NCI-H510A (cell line): Measurements from ENCODE around the gene DNAAF8.

Experiments used
- DNase-seq: peaks from one replicate; lab custom pipeline; 2025; lab: John Stamatoyannopoulos, UW

DNAAF8 gene

DNA sequence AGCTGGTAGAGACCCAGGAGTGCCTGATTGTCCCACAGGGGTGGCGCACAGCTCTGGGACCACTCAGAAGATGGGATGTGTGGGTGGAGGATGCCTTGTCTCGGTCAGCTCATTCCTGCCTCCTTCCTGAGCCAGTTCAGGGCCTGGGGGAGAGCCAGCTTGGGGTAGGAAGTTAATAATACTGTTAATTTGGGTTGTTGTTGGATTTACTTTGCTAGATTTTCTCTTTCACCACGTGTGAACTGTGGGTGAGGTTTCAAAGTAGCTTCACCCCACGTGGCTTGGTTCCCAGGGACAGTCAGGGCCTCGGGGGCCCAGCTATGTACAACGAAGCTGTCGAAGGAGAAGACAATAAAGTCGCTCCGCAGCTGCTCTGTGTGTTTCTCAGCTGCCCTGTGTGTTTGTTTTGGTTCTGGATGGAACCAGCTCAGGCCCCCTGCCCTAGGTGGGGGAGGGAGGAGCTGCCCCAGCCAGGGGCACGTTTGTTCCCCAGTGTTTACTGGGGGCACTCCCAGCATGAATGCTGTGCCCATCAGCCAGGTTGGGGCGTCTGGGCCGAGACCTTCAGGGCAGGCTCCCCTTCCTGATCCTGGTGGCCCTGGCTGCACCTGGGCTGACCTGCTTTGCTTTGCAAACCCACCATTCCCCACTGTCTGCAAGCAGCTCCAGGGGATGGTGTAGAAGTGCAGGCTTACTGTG lies 38.7 kb upstream of the DNAAF8 start:
- no peak for DNase-seq

GRCh38 chr16:4696172-4696904 lies 38.0 kb upstream of the DNAAF8 start:
- no peak for DNase-seq

GRCh38 chr16:4696905-4697847 lies 37.2 kb upstream of the DNAAF8 start:
- no peak for DNase-seq

GRCh38 chr16:4697848-4698291 lies 36.5 kb upstream of the DNAAF8 start:
- DNase-seq = no peak

- DNase-seq = no peak
Measured at GRCh38 chr16:4698321-4699045, 35.9 kb upstream of the DNAAF8 start.

- DNase-seq = no peak
Measured at GRCh38 chr16:4699046-4699556, 35.2 kb upstream of the DNAAF8 start.

DNA sequence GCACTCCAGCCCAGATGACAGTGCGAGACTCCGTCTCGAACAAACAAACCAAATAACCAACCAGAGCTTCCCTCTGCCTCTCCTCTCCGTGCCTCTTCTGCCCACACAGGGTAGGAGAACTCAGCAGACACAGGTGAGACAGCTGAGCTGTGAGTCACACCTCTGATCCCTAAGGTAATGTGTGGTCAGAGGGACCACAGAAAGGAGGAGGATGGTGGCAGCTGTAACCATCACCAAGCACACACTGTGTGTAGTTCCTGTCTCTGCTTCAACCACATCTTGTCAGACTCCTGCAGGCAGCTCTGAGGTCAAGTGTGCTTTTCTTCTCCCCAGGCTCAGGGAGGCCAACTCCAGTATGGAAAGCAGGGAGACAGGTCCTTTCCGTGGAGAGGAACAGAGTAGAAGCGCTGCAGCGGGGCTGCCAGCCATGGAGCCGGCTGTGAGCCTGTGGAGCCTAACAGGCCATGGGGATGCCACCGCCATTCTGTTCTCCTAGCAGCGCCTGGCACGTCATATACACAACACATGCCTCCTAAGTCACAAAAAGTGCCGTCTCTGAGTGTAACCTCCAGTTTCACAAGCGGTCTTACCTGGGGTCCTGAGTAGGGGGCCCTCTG lies 33.8 kb upstream of the DNAAF8 start:
- DNase-seq = no peak

GRCh38 chr16:4700997-4701743 lies 33.2 kb upstream of the DNAAF8 start:
- no peak for DNase-seq

- DNase-seq = no peak
Measured at GRCh38 chr16:4701791-4702465, 32.4 kb upstream of the DNAAF8 start.

DNA sequence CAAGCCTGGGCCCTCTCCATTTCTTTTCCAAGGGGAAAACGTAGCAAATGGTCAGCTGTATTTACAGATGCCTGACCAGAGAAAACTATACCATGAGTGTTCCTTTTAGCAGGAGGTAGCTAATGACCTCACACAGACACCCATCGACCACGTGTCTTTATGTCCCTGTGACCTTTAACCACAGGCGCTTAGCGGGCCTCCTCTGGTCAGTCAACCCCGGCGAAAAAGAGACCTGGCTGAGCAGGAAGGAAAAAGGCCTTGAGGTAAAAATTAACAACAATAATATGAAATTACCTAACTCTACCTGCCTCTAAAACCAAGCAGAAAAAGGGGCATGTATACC lies 31.9 kb upstream of the DNAAF8 start:
- DNase-seq = no peak

GRCh38 chr16:4703906-4704305 lies 30.4 kb upstream of the DNAAF8 start:
- DNase-seq = no peak

DNA sequence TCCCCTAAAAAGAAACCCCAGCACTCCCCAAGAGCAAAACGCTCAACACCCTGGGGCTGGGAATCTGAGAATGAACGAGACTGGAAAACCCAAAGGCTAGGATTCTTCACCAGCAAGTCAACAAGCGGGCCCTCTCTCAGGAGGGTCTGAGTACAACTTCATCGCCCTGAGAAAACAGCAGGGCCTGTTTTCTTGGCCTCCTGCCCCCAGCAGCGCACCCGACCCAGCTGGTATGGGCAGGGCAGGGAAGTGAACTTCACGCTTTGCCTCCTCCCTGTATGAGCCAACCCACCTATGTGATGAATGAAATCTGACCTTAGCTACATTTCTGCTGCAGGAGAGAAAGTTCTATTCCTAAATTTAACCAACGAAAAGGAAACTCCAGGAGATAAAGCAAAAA lies 29.8 kb upstream of the DNAAF8 start:
- no peak for DNase-seq

DNA sequence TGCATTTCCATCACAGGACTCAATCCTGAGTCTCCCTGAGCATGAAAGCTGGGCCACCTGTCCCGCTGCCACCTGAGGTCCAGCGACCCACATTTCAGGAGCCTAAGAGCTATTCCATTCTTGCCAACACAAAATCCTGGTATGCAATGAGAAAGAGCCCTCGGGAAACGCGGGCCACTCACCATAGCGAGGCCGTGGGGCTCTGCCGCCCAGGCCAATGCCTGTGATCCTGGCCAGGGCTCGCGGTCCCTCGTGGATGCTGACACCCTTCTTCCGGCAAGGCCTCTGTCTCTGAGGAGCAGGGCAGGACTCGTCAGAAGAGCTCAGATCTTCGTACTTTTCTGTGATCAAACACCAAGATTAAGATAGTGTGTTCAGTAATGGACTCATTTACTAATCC lies 29.4 kb upstream of the DNAAF8 start:
- no peak for DNase-seq

DNA sequence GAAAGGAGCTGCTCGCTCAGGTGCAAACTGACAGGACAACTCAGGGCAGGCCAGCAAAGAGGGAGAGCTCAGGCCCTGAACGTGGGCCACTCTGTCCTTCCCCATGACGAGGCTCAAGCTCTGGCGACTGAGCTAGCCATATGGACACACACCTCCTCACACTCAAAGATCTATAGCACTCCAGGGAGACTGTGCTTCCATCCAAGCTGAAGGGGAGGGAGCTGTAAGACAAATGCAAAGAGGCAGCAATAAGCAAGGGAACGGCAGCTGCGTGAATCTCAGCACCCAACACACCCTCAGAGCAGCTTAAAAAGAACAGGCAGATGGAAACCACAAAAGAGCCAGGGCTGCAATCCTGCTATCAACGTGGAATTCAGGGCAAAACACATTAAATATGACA lies 27.5 kb upstream of the DNAAF8 start:
- DNase-seq = no peak

- DNase-seq = no peak
Measured at GRCh38 chr16:4709481-4709880, 24.9 kb upstream of the DNAAF8 start.

DNA sequence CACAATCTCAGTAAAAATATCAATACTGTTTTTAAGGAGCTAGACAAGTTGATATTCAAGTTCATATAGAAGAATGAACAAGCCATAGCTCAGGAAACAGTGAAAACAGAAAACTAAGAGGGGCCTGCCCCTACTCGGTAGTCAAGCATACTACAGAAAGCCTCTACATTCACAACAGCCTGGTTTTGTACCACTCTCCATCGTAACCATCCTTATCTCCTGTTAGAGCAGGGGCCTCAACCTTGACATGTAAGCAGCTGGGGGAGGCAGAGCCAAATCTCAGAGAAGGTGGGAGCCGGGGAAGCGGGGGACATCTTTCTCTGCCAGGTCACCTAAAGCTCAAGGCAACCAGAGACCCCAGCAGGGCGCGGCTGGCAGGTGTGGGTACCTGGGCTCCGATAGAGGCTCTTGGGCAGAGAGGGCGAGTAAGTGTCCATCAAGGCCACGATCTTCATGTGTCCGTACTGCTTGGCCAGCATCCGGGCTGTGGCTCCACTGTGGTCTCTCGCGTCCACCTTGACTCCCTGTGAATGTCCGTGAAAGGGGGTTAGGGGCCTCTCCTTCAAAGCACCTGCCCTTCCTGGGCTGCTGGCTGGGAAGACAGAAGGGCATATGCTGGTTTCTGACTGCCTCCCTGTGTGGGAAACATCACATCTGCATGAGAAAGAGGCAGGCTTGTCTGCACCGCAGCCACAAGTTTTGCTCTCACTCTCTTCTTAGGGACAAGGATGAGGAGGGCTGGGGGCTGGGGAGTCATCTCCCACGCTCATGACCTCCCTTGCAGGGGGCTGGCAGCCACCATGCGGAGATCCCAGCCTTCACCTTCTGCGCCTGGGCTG lies 20.5 kb upstream of the DNAAF8 start:
- DNase-seq = no peak

DNA sequence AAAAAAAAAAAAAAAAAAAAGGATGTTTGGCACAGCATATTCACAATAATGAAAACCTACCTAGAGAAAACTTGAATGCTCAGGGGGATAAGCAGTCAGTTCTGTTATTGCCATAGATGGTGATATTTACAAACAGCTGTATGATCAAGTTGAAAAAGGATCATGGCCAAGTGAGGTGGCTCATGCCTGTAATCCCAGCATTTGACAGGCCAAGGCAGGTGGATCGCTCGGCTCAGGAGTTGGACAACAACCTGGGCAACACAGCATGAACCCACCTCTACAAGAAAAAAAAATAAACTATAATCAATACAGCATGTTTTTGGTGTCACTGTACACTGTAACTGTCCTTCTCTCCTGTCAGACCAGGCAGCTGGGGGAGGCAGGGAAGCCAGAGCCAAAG lies 19.3 kb upstream of the DNAAF8 start:
- no peak for DNase-seq

GRCh38 chr16:4718466-4718865 lies 15.9 kb upstream of the DNAAF8 start:
- DNase-seq = no peak
